ENCODE results near the gene MTX1.
"Not testable (repeated sequence)": the region's sequence is repeated elsewhere in the genome, so short reads cannot be mapped to it uniquely, and the experiment has no call there.

MTX1 gene

DNA sequence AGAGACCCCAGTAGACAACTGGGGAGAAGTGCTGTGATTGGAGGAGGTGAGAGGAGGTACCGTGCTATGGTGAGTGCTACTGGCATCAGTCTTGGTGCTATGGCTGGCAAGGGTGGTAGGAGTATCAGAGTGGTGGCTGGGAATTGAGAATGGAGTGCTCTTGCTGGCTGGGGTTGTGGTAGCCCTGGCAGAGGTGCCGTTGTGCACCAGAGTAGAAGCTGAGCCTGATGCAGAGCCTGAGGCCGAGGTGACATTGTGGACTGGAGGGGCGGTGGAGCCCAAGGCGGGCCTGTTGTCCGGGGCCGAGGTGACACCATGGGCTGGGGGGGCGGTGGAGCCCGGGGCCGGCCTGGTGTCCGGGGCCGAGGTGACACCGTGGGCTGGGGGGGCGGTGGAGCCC, 20.2 kb upstream of the MTX1 start:
- no peak for DNase-seq (ENCODE audit: low read depth, low spot score)

- DNase-seq (ENCODE audit: low read depth, low spot score): not testable (repeated sequence)
Measured at GRCh38 chr1:155189926-155190325, 18.6 kb upstream of the MTX1 start.

GRCh38 chr1:155191904-155192303, 16.6 kb upstream of the MTX1 start:
- no peak for DNase-seq (ENCODE audit: low read depth, low spot score)

- DNase-seq (ENCODE audit: low read depth, low spot score): no peak
Measured at GRCh38 chr1:155192346-155193274, 15.9 kb upstream of the MTX1 start.

DNA sequence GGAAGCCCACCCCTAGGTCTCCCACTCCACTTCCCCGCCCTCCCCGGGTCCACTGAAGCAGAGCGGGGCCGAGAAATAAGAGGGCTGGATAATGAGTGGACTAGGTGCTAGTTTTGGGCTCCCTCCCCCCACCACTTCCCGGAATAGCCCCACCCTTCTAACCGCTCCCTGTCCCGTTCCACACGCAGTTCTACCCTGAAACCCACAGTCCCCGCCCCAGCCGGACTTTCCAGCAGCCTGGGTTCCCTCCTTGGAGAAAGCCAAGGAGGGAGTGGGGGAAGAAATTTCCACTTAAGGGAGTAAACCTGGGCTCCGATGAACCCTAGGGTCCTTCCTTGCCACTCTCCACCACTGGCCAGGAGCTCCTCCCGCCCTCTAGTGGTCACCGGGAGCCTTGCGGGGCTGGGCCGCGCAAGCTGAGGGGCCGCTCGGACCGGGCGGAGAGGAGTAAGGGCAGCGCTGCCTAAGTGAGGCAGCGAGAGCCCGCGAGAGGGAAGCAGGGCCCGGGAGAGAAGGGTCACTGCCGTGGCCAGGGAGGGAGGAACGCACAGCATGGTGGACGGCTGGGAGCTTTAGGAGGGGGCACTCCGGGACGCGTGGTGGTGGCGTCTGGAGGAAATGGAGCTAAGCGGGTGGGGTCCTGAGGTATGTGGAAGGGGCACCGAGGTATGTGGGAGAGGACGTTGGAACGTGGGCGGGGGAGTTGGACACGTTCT, 15.1 kb upstream of the MTX1 start:
- DNase-seq (ENCODE audit: low read depth, low spot score): peak; percentile 44

DNA sequence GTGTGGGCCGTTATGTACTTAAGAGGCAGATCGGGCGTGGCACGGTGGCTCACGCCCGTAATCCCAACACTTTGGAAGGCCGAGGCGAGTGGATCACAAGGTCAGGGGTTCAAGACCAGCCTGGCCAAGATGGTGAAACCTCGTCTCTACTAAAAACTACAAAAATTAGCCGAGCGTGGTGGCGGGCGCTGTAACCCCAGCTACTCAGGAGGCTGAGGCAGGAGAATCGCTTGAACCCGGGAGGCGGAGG, 14.6 kb upstream of the MTX1 start:
- not testable (repeated sequence) for DNase-seq (ENCODE audit: low read depth, low spot score)

DNA sequence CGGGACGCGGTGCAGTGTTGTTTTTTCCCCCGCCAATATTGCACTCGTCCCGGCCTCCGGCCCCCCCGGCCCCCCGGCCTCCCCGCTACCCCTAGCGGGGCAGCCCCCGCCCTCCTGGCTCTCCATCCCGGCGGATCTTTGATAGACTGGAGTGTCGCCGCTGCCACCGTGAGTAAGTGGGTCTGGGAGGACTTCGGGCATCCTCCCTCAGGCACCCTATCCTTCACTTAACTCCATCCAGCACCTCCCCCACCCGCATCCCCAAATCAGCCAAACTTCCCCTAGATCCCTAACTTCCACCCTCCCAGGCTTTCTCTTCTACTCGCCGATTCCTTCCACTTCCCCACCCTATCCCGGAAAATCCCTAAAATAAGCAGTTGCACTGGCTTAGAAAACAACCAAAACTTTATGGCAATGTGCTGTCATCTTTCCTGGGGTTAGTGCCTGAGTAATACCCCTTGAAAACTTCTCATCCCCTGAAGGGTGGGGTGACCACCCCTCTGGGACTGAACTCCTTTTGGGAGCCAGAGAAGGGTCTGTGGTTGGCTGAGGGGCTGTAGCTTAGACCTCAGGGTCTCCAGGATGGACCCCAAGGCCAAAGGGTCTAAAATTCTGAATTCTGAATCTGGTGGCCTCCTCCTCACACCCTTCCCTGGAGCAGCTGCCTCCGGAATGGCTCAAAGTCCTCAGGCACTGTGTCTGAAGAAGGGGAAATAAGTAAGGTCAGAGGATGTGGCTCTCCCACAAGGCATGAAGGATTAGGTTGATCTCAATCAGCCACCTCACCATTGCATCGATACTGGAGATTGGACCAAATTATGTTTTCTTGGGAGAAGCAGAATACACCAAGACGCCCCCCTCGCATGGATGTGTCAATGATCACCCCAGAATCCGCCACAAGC, 13.0 kb upstream of the MTX1 start:
- no peak for DNase-seq (ENCODE audit: low read depth, low spot score)

DNA sequence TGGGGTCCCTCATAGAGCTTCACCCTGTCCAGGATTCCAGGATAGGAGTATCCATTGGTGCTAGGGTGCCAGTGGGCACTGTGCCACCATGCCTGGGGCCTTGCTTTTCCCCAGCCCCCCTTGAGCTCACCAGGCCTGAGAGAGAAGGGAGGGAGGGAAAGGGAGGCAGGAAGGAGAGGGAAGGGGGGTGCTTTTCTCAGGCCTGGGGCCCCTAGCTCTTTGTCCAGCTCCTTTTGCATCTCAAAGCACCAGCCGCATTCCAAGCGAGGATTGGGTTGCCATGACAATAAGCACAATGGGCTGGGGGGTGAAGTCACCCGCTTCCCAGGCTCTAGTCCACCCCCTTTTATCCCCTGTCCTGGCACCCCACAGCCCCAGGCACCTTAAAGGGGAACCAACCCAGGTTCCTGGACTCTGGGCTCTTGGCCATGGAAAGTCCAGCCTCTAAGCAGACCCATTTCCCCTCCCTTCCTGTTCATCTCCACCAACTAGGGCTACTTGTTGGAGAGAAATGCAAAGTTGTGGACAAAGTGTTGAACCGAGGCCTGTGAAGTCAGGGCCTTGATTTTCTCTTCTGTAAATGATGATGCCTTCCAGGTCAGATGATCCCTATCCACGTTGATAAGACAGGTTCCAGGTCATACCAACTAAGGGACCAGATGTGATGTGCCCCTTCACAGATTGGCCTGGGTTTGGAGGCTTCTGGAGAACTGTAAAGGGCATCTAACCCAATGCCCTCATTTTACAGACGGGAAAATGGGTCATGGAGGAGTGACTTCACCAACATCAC, 12.2 kb upstream of the MTX1 start:
- no peak for DNase-seq (ENCODE audit: low read depth, low spot score)

GRCh38 chr1:155196893-155197638, 11.4 kb upstream of the MTX1 start:
- no peak for DNase-seq (ENCODE audit: low read depth, low spot score)

GRCh38 chr1:155197901-155198546, 10.5 kb upstream of the MTX1 start:
- no peak for DNase-seq (ENCODE audit: low read depth, low spot score)

- no peak for DNase-seq (ENCODE audit: low read depth, low spot score)
Measured at GRCh38 chr1:155198547-155198906, 10.0 kb upstream of the MTX1 start.

DNA sequence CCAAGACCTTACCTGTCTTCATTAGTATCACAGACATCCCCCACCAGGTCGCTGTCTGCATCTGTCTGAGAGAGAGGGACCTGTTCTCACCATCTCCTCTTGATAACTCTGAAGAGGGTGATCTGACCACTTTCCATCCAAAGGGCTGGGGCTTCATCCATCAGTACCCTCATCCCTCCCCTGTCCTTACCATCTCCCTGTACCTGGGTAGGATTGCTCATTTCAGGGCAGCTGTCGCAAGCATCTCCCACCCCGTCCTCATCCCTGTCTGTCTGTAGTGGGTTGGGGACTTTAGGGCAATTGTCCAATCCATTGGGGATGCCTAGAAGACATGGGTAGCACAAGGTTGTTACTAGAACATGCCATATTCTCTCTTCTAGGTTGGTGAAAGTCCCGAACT, 8.7 kb upstream of the MTX1 start:
- no peak for DNase-seq (ENCODE audit: low read depth, low spot score)

- DNase-seq (ENCODE audit: low read depth, low spot score): no peak
Measured at GRCh38 chr1:155200920-155201319, 7.6 kb upstream of the MTX1 start.

DNA sequence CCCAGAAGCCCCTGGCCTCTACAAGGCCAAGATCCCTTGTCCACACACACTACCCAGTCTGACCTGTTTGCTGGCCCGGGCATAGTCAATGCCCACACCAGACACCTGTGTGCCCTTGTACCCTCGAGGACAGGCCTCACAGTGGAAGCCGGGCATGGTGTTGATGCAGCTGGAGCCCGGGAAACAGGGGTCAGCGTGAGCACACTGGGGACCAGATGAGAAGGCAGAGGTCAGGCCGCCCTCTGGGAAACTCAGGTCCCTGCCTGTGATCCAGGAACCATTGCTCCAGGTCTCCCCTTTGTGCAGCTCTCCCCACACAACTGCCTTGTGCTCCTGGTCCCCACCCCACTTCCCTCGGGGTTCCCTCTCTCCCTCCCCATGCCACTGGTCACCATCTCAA, 6.3 kb upstream of the MTX1 start:
- DNase-seq (ENCODE audit: low read depth, low spot score): no peak

DNA sequence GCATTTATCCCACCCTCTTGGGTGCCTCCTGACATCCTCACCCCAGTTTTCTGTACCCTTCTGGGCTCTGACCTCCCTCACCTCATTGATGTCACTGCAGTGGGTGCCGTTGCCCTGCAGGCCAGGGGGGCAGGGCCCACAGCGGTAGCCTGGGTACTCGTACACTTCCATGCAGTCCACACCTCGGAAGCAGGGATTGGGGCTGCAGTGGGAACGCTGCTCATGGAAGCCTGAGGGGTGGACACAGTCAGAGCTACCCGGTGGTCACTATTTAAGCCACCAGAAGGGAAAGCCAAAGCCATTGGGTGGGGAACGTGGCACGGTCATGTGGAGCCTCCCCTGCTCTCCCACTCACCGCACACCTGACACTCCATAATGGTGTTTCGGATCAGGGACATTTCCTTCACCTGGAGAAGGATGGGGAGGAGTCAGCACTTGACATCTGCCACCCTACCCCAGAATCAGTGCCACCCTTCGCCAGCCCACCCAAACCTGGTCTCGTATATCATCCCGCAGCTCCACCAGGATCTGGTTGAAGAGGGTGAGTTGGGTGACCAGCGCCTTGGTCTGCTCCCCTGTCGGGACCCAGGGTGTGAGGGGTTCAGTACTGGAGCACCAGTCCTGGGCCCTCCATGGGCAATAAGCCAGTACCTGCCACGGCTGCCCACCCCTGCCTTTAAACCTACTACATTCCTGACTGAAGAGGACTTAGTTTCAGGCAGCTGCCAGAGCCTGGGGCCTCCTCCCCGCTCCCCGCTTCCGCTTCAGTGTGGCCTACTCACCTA, 5.6 kb upstream of the MTX1 start:
- DNase-seq (ENCODE audit: low read depth, low spot score): no peak

DNA sequence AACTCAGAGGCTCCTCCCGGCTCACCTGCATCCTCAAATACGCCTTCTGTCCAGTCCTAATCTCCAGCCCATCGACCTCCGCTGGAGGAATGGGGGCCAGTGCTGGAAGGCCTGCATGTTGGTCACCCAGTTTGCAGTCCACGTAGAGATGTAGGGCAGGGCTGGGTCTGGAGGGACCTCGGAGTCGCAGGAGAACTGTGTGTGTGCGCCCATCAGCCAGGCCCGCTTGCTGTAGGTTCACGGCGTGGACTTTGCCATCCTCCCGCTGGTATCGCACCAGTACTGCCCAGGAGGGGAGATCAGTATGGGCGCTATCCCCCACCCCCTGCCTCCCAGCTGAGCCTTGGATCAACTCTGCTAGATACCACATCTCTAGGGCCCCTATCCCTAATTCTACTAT, 3.5 kb upstream of the MTX1 start:
- no peak for DNase-seq (ENCODE audit: low read depth, low spot score)

DNA sequence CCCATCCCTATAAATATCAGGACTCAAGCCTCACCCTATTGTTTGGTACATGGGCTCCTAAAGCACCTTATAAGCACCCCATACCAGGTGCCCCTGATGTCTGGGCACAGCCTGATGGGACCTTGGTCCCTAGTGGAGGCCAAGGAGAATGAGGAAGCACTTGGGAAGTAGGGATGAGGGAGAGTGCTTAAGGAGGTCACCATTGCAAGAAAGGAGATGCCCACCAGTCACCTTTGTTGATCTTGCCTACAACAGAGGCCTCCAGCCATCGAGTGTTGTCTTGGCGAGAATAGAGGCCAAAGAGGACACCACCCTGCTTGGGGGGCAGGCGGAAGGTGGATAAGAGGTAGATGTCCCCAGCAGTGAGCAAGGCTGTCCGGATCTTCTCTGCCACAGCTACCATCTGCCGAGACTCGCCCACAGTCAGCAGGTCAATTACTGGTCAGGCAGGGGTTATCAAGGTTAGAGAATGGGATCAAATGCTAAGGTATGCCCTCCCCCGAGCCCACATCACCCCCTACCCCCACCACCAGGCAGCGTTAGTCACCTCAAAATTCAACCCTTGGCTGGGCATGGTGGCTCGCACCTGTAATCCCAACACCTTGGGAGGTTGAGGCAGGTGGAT, 2.4 kb upstream of the MTX1 start:
- DNase-seq (ENCODE audit: low read depth, low spot score): no peak

DNA sequence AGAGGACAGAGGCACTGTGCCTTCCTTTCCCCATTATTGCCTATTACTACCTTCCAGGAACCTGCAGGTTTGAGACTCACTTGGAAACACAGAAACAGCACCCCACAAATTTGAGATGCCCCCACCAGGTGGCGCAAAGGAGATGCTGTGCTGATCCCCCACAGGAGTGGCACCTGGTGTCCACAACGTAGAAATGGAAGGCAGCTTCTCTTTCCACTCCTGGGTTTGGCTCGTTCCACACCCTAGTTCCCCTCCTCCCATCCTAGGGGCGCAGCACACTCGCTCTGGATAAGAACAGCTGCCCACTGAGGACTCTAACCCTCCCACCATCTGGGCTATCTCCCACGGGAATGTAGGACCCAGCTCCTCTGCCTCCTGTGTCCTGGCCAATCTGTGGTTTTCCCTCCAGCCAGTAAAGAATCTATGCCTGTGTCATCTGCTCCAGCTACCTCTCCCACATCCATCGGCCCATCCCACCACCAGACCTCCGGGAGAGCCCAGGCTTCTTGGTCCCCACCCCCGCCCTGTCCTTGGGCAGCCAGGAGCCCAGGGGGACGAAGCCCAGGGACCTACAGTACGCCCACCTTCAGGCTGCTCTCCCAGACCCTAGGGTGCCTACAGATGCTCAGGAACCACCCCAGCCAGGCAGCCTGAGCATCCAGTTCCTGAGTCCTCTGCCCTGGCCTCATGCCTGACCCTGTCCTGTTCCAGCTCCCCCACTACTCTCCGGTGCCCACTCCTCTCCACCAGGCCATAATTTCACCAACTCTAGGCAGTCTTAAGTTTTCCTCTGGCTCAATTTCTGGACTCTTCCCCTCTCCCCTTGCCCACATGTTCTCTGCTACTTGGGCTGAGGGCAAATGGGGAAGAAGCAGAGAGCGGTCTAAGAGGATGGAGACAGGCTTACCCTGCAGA, 1.3 kb upstream of the MTX1 start:
- peak; percentile 81 for DNase-seq (ENCODE audit: low read depth, low spot score)

Data from activated CD4-positive, CD25-positive, alpha-beta regulatory T cell treated with anti-CD3 and anti-CD28 coated beads, Interleukin-2, amount 50 U/mL, for 16 hours (primary cell).